GM12878 (cell line): ENCODE measurements around the gene SLC38A9. TPM values are rescaled to one million over a fixed set of nuclear protein-coding genes. Genes with fewer than 3 reads are reported as not detected.

Source experiments
- ATAC-seq: fragments of 200-7000 bp; cut with Tn5 transposase; 3 replicates; pipeline ENCODE4 v1.9.1; 2020; ENCODE audit warnings: mild to moderate bottlenecking, moderate library complexity
- BruUV-seq: library from RNA; stranded (reverse); fragments of 400-500 nt; replicated peaks from 2 replicates; lab custom pipeline; 2021; lab: Mats Ljungman, UMichigan
- CTCF ChIA-PET: fragments of 300-600 bp; sonication (Branson Sonifier 250); formaldehyde crosslinking; extraction: SDS; loops from one replicate; lab custom pipeline; 2021; ENCODE audit warnings: inconsistent platforms; lab: Yijun Ruan, JAX
- POLR2A ChIA-PET: fragments of 350-600 bp; formaldehyde crosslinking; extraction: SDS; loops from one replicate; lab custom pipeline; 2021; ENCODE audit warnings: inconsistent platforms; lab: Charles Lee
- RAD21 ChIA-PET: fragments of 300-600 bp; sonication (Branson Sonifier 250); formaldehyde crosslinking; loops from one replicate; lab custom pipeline; 2023; ENCODE audit warnings: antibody characterized with exemption; ENCODE audit not compliant: unreplicated experiment; lab: Charles Lee
- SMC1A ChIA-PET: fragments of 300-600 bp; sonication (Branson Sonifier 250); formaldehyde crosslinking; loops from one replicate; lab custom pipeline; 2023; ENCODE audit not compliant: unreplicated experiment, uncharacterized antibody; lab: Charles Lee
- DNase-seq: peaks from one replicate; pipeline ENCODE4 v3.0.0-alpha.2; 2011; ENCODE audit warnings: low read depth, low spot score
- FAIRE-seq: peaks from 3 replicates; lab custom pipeline; 2011; peaks lifted over from hg19 to GRCh38; lab: Jason Lieb, UNC
- H2AFZ ChIP-seq: 2 replicates; pipeline ENCODE4 v1.6.0; 2011; ENCODE audit warnings: low read depth, low read length, control low read depth; ENCODE audit not compliant: control insufficient read depth
- H3K27ac ChIP-seq: 2 replicates; pipeline ENCODE4 v1.5.1; 2011; ENCODE audit warnings: control low read depth; ENCODE audit not compliant: control insufficient read depth, insufficient read depth
- H3K27me3 ChIP-seq, 2 experiments: replicated peaks in 1 of 2; 2 replicates each; pipeline versions ENCODE4 v1.6.0 to v1.6.1; 2011; ENCODE audit warnings: low read length in 1 of 2; ENCODE audit not compliant: control insufficient read depth in 2 of 2, insufficient read depth in 2 of 2
- H3K36me3 ChIP-seq, 2 experiments: 2 replicates each; pipeline ENCODE4 v1.5.1; 2011; ENCODE audit warnings: low read length in 1 of 2; ENCODE audit not compliant: control insufficient read depth in 2 of 2, insufficient read depth in 2 of 2
- H3K4me1 ChIP-seq: 2 replicates; pipeline ENCODE4 v1.6.1; 2011; ENCODE audit warnings: mild to moderate bottlenecking, low read length, moderate library complexity, mixed read lengths; ENCODE audit not compliant: control insufficient read depth, insufficient read depth
- H3K4me2 ChIP-seq: 2 replicates; pipeline ENCODE4 v1.6.0; 2011; ENCODE audit warnings: control low read depth; ENCODE audit not compliant: control insufficient read depth, insufficient read depth
- H3K4me3 ChIP-seq: fragments of 200-600 bp; sonication (generic); 2 replicates; pipeline ENCODE4 v1.5.1; 2016
- H3K79me2 ChIP-seq: 2 replicates; pipeline ENCODE4 v1.6.0; 2011; ENCODE audit warnings: low read length; ENCODE audit not compliant: control insufficient read depth, insufficient read depth
- H3K9ac ChIP-seq: 2 replicates; pipeline ENCODE4 v1.8.0; 2011; ENCODE audit warnings: low read length, control low read depth, mixed read lengths; ENCODE audit not compliant: control insufficient read depth, insufficient read depth
- H3K9me3 ChIP-seq: replicated peaks from 3 replicates; pipeline ENCODE4 v1.5.1; 2011; ENCODE audit warnings: mild to moderate bottlenecking, low read length; ENCODE audit not compliant: control insufficient read depth, insufficient read depth
- H4K20me1 ChIP-seq: 2 replicates; pipeline ENCODE4 v1.6.0; 2011; ENCODE audit not compliant: control insufficient read depth, insufficient read depth
- CREB1 ChIP-seq: IDR thresholded peaks from 2 replicates; pipeline ENCODE4 v1.6.1; 2012; ENCODE audit warnings: low read depth, mild to moderate bottlenecking, inconsistent platforms
- EGR1 ChIP-seq, 2 experiments: IDR thresholded peaks; 1 replicate in 1 of 2; 2 replicates in 1 of 2; pipeline ENCODE4 v1.6.1; 2011 to 2012; ENCODE audit warnings: low read depth in 2 of 2, low read length in 2 of 2, borderline replicate concordance in 1 of 2, mild to moderate bottlenecking in 1 of 2, moderate library complexity in 1 of 2
- ETV6 ChIP-seq, 2 experiments: fragments of 450-650 bp in 1 of 2; IDR thresholded peaks in 1 of 2; conservative IDR thresholded peaks in 1 of 2; 2 replicates each; pipeline ENCODE4 v1.6.1; 2014; ENCODE audit warnings: antibody characterized with exemption in 1 of 2, borderline replicate concordance in 1 of 2, low read depth in 1 of 2, mild to moderate bottlenecking in 1 of 2, moderate library complexity in 1 of 2
- FOXK2 ChIP-seq: fragments of 450-650 bp; IDR thresholded peaks from 2 replicates; pipeline ENCODE4 v1.6.1; 2017; ENCODE audit warnings: mild to moderate bottlenecking, moderate library complexity
- IKZF1 ChIP-seq: fragments of 450-650 bp; conservative IDR thresholded peaks from 2 replicates; pipeline ENCODE4 v1.6.1; 2017; ENCODE audit warnings: antibody characterized with exemption, mild to moderate bottlenecking
- RB1 ChIP-seq: fragments of 450-650 bp; formaldehyde crosslinking; IDR thresholded peaks from 2 replicates; pipeline ENCODE4 v1.6.1; 2017; ENCODE audit warnings: mild to moderate bottlenecking, borderline replicate concordance
- RELA ChIP-seq: fragments of 450-650 bp; IDR thresholded peaks from 2 replicates; pipeline ENCODE4 v1.8.0; 2014; ENCODE audit warnings: borderline replicate concordance; ENCODE audit not compliant: partially characterized antibody
- SREBF1 ChIP-seq: IDR thresholded peaks from 2 replicates; pipeline ENCODE4 v1.6.1; 2012; ENCODE audit warnings: mild to moderate bottlenecking, low read length
- STAT3 ChIP-seq: IDR thresholded peaks from 2 replicates; pipeline ENCODE4 v1.6.1; 2011; ENCODE audit warnings: low read depth, low read length, improper control_type of control experiment
- TCF3 ChIP-seq: IDR thresholded peaks from 2 replicates; pipeline ENCODE4 v1.6.1; 2012; ENCODE audit warnings: low read depth, mild to moderate bottlenecking, low read length, borderline replicate concordance; ENCODE audit not compliant: insufficient read depth
- ZNF384 ChIP-seq: IDR thresholded peaks from 2 replicates; pipeline ENCODE4 v1.6.1; 2012; ENCODE audit warnings: low read depth, mild to moderate bottlenecking, low read length, improper control_type of control experiment, borderline replicate concordance
- ZNF622 ChIP-seq: fragments of 450-650 bp; IDR thresholded peaks from 2 replicates; pipeline ENCODE4 v1.6.1; 2017; ENCODE audit warnings: mild to moderate bottlenecking, inconsistent platforms
- ZSCAN29 ChIP-seq: fragments of 450-650 bp; IDR thresholded peaks from 2 replicates; pipeline ENCODE4 v1.6.1; 2017; ENCODE audit warnings: mild to moderate bottlenecking, moderate library complexity
- WGBS: methylation state at CpG from one replicate; pipeline ENCODE4 v1.1.6; 2016; ENCODE audit warnings: low lambda C conversion rate; ENCODE audit not compliant: insufficient replicate concordance, insufficient coverage; ENCODE audit errors: missing lambda C conversion rate; 5-methylcytosine and 5-hydroxymethylcytosine counted together
- in situ Hi-C: fragments of 300-500 bp; cut with MboI; formaldehyde crosslinking; loops from 9 replicates; pipeline ENCODE4 v1.14.3; 2018; ENCODE audit warnings: mixed read lengths
- intact Hi-C: fragments of 100-400 bp; cut with micrococcal nuclease; formaldehyde crosslinking; loops from one replicate; pipeline ENCODE4 v1.14.2; 2022; ENCODE audit not compliant: unreplicated experiment
- polyA plus RNA-seq, 11 experiments: library from polyadenylated mRNA; depleted of rRNA in 4 of 11; unstranded in 6 of 11; stranded (reverse) in 5 of 11; fragments of >200 nt; fragmentation: Nextera tagmentation in 4 of 11; fragmentation: Illumina TruSeq in 1 of 11; extraction: Ambion mirVana in 4 of 11; extraction: Trizol in 1 of 11; gene quantifications; 1 replicate in 1 of 11; 2 replicates in 10 of 11; pipeline versions ENCODE4 v1.2.1 to v1.2.3, GENCODE V29; 2011 to 2016; ENCODE audit warnings: inconsistent platforms in 2 of 11, missing spikeins in 2 of 11, low read depth in 1 of 11
- total RNA-seq, 4 experiments: library from RNA; depleted of rRNA in 3 of 4; stranded (reverse); fragments of >200 nt in 3 of 4; fragmentation: Illumina TruSeq in 1 of 4; extraction: Trizol in 1 of 4; gene quantifications; 2 replicates each; pipeline versions ENCODE4 v1.2.1 to v1.2.3, GENCODE V29; 2013 to 2021
- TF ChIP-seq, protein P1 (sequence below): IDR thresholded peaks from 2 replicates; pipeline ENCODE4 v1.6.1; 2012; ENCODE audit warnings: low read depth, low read length, improper control_type of control experiment
- TF ChIP-seq, protein P2 (sequence below): fragments of 450-650 bp; IDR thresholded peaks from 2 replicates; pipeline ENCODE4 v1.6.1; 2017; ENCODE audit warnings: mild to moderate bottlenecking, moderate library complexity
- TF ChIP-seq, protein P3 (sequence below): fragments of 150-350 bp; IDR thresholded peaks from 2 replicates; pipeline ENCODE4 v1.6.1; 2014; ENCODE audit warnings: mild to moderate bottlenecking, low read depth, low read length
- TF ChIP-seq, protein P4 (sequence below): IDR thresholded peaks from 2 replicates; pipeline ENCODE4 v1.6.1; 2011; ENCODE audit warnings: mild to moderate bottlenecking, low read depth, low read length, moderate library complexity; ENCODE audit not compliant: insufficient replicate concordance

The SLC38A9 gene
- total and polyA plus RNA-seq, 10 of the 15 experiments (the other 5 are each of a cell fraction or from before 2014, with no cell fraction given) = 8.5 to 35.1 (median 23.0) TPM

DNA sequence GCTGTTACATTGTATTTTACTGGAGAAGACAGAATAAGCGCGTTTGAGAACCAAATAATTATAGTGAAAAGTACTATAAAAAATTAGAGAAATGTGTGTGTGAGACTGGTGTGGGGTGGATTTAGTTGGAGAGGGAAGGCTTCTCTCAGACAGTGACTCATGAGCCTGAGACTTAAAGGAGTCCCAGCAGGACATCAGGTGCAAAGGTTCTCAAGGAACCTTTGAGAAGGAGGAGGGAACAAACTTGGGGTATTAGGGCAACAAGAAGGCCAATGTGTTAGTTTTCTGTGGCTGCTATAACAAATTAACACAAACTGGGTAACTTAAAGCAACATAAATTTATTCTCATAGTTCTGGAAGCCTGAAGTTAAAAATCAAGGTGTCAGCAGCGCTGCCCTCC, 30.7 kb upstream of the SLC38A9 start (continued):
- TF ChIP-seq ETV6 (conservative IDR thresholded peaks at IDR 0.05 in 1 of 2, IDR thresholded peaks at IDR 0.05 in 1 of 2; ENCODE audit: borderline replicate concordance in 1 of 2, low read depth in 1 of 2) = no peak
- TF ChIP-seq EGR1 (IDR thresholded peaks at IDR 0.05; ENCODE audit: borderline replicate concordance in 1 of 2, low read depth in 2 of 2, low read length in 2 of 2) = no peak
- TF ChIP-seq IKZF1 = no peak
- TF ChIP-seq TCF3 = no peak
- TF ChIP-seq FOXK2 = no peak
- TF ChIP-seq CREB1 = no peak
- TF ChIP-seq SREBF1 = no peak
- TF ChIP-seq RB1 = no peak
- no peak for TF ChIP-seq STAT3
- TF ChIP-seq ZSCAN29 = no peak
- TF ChIP-seq, all 136 proteins: peak for 0

DNA sequence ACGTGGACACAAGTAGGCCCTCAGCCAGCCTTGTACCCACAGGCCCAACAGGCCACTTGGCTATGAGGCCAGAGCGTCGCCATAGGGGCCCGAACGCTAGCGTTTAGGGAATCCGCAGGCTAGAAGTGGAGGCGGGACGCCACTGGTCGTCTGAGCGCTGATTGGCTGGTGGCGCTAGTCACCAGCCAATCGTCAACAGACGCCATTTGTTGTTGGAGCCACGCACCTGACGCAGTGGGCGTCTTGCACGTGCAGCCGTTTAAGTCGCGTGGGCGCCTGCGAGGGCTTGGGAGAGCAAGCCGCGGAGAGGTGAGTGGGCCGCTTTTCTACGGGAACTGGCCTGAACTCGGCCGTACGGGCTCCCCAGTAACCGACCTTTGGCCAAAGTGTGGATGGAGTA, 25.7 kb upstream of the SLC38A9 start, which contains the start of gene DDX4:
Gene DDX4, plus strand, starts transcription at position 269 of the 400 bp plus-strand sequence. CDS start 903 bp downstream, outside the sequence.
- in situ Hi-C loops = no loop called here
- Histone ChIP-seq H2AFZ (no peak within 1 kb of the TSS), H3K27ac (no peak within 1 kb of the TSS), H4K20me1 (no peaks in the 10 kb centered on the region), H3K36me3 (no peaks in the 10 kb centered on the region), H3K4me3 (no peak within 1 kb of the TSS), H3K79me2 (no peaks in the 10 kb centered on the region), H3K4me1 (no peaks in the 10 kb centered on the region), H3K9ac (no peak within 1 kb of the TSS), H3K27me3 (no peaks in the 10 kb centered on the region), H3K9me3 (no peaks in the 10 kb centered on the region), H3K4me2 (no peak within 1 kb of the TSS)
- DNase-seq (no peak), ATAC-seq (no peak), FAIRE-seq (no peak)
- ChIA-PET RAD21 (no interaction called here), POLR2A (no interaction called here), SMC1A (no interaction called here), CTCF (no interaction called here)
- 88% methylated on average over 30 of the region's 31 CpGs for WGBS
- intact Hi-C loops = no loop called here
- BruUV-seq = no TSS peak
- no peak for TF ChIP-seq RELA
- no peak for TF ChIP-seq ZNF622
- TF ChIP-seq, protein P1, sequence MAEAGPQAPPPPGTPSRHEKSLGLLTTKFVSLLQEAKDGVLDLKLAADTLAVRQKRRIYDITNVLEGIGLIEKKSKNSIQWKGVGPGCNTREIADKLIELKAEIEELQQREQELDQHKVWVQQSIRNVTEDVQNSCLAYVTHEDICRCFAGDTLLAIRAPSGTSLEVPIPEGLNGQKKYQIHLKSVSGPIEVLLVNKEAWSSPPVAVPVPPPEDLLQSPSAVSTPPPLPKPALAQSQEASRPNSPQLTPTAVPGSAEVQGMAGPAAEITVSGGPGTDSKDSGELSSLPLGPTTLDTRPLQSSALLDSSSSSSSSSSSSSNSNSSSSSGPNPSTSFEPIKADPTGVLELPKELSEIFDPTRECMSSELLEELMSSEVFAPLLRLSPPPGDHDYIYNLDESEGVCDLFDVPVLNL = no peak
- TF ChIP-seq ZNF384 = no peak
- TF ChIP-seq, protein P2, sequence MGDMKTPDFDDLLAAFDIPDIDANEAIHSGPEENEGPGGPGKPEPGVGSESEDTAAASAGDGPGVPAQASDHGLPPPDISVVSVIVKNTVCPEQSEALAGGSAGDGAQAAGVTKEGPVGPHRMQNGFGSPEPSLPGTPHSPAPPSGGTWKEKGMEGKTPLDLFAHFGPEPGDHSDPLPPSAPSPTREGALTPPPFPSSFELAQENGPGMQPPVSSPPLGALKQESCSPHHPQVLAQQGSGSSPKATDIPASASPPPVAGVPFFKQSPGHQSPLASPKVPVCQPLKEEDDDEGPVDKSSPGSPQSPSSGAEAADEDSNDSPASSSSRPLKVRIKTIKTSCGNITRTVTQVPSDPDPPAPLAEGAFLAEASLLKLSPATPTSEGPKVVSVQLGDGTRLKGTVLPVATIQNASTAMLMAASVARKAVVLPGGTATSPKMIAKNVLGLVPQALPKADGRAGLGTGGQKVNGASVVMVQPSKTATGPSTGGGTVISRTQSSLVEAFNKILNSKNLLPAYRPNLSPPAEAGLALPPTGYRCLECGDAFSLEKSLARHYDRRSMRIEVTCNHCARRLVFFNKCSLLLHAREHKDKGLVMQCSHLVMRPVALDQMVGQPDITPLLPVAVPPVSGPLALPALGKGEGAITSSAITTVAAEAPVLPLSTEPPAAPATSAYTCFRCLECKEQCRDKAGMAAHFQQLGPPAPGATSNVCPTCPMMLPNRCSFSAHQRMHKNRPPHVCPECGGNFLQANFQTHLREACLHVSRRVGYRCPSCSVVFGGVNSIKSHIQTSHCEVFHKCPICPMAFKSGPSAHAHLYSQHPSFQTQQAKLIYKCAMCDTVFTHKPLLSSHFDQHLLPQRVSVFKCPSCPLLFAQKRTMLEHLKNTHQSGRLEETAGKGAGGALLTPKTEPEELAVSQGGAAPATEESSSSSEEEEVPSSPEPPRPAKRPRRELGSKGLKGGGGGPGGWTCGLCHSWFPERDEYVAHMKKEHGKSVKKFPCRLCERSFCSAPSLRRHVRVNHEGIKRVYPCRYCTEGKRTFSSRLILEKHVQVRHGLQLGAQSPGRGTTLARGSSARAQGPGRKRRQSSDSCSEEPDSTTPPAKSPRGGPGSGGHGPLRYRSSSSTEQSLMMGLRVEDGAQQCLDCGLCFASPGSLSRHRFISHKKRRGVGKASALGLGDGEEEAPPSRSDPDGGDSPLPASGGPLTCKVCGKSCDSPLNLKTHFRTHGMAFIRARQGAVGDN = no peak
- TF ChIP-seq, protein P3, sequence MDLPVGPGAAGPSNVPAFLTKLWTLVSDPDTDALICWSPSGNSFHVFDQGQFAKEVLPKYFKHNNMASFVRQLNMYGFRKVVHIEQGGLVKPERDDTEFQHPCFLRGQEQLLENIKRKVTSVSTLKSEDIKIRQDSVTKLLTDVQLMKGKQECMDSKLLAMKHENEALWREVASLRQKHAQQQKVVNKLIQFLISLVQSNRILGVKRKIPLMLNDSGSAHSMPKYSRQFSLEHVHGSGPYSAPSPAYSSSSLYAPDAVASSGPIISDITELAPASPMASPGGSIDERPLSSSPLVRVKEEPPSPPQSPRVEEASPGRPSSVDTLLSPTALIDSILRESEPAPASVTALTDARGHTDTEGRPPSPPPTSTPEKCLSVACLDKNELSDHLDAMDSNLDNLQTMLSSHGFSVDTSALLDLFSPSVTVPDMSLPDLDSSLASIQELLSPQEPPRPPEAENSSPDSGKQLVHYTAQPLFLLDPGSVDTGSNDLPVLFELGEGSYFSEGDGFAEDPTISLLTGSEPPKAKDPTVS = no peak
- TF ChIP-seq, protein P4, sequence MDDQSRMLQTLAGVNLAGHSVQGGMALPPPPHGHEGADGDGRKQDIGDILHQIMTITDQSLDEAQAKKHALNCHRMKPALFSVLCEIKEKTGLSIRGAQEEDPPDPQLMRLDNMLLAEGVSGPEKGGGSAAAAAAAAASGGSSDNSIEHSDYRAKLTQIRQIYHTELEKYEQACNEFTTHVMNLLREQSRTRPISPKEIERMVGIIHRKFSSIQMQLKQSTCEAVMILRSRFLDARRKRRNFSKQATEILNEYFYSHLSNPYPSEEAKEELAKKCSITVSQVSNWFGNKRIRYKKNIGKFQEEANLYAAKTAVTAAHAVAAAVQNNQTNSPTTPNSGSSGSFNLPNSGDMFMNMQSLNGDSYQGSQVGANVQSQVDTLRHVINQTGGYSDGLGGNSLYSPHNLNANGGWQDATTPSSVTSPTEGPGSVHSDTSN = no peak
